Endothelial cell of umbilical vein (primary cell): Measurements from ENCODE around the gene CRP. TPM values are rescaled to one million over a fixed set of nuclear protein-coding genes. Genes with fewer than 3 reads are reported as not detected.

Experiments
- BruUV-seq: library from RNA; stranded (reverse); fragments of 400-500 nt; replicated peaks from 2 replicates; lab custom pipeline; 2021; lab: Mats Ljungman, UMichigan
- CTCF ChIA-PET: fragments of 300-600, 350-600 bp; sonication (Branson Sonifier 250); formaldehyde crosslinking; loops from one replicate; lab custom pipeline; 2021; ENCODE audit warnings: antibody characterized with exemption, inconsistent platforms; lab: Charles Lee
- POLR2A ChIA-PET: fragments of 300-600, 350-600 bp; sonication (Branson Sonifier 250); formaldehyde crosslinking; loops from one replicate; lab custom pipeline; 2021; ENCODE audit warnings: antibody characterized with exemption, inconsistent platforms; lab: Charles Lee
- DNase-seq: peaks from one replicate; pipeline ENCODE4 v3.0.0-alpha.2; 2011; ENCODE audit warnings: low read depth, low spot score
- FAIRE-seq: peaks from 2 replicates; lab custom pipeline; 2011; peaks lifted over from hg19 to GRCh38; lab: Jason Lieb, UNC
- H2AFZ ChIP-seq: 2 replicates; pipeline ENCODE4 v1.6.0; 2012; ENCODE audit warnings: low read depth, low read length, control low read depth, inconsistent platforms
- H3K27ac ChIP-seq: 2 replicates; pipeline ENCODE4 v1.5.1; 2011; ENCODE audit warnings: low read depth, mild to moderate bottlenecking, control low read depth, low read length, moderate library complexity; ENCODE audit not compliant: insufficient read depth
- H3K27me3 ChIP-seq, 2 experiments: 2 replicates each; pipeline versions ENCODE4 v1.6.0 to v1.6.1; 2011; ENCODE audit warnings: low read length in 2 of 2, mixed read lengths in 1 of 2; ENCODE audit not compliant: control insufficient read depth in 2 of 2, insufficient read depth in 2 of 2
- H3K36me3 ChIP-seq, 2 experiments: 2 replicates in 1 of 2; 3 replicates in 1 of 2; pipeline ENCODE4 v1.5.1; 2011; ENCODE audit warnings: low read length in 2 of 2, mild to moderate bottlenecking in 1 of 2, moderate library complexity in 1 of 2; ENCODE audit not compliant: control insufficient read depth in 2 of 2, insufficient read depth in 2 of 2; ENCODE audit errors: extremely low read depth in 1 of 2
- H3K4me1 ChIP-seq: 3 replicates; pipeline ENCODE4 v1.5.1; 2011; ENCODE audit warnings: mild to moderate bottlenecking, low read length; ENCODE audit not compliant: control insufficient read depth, insufficient read depth; ENCODE audit errors: extremely low read depth
- H3K4me2 ChIP-seq: 2 replicates; pipeline ENCODE4 v1.6.1; 2011; ENCODE audit warnings: low read length, control low read depth, mixed read lengths; ENCODE audit not compliant: insufficient read depth
- H3K4me3 ChIP-seq, 3 experiments: fragments of 200-600 bp in 1 of 3; sonication (generic), shearing (Covaris generic) in 1 of 3; replicated peaks in 1 of 3; 2 replicates each; pipeline ENCODE4 v1.5.1; 2011 to 2016; ENCODE audit warnings: control low read depth in 3 of 3, low read length in 3 of 3, mild to moderate bottlenecking in 2 of 3, inconsistent platforms in 1 of 3, low read depth in 1 of 3, moderate library complexity in 1 of 3; ENCODE audit not compliant: insufficient read depth in 1 of 3
- H3K79me2 ChIP-seq: 2 replicates; pipeline ENCODE4 v1.6.0; 2012; ENCODE audit warnings: low read length, inconsistent platforms; ENCODE audit not compliant: control insufficient read depth, insufficient read depth
- H3K9ac ChIP-seq: replicated peaks from 2 replicates; pipeline ENCODE3; 2011; ENCODE audit warnings: low read length, control low read depth; ENCODE audit not compliant: insufficient read depth; ENCODE audit errors: extremely low read depth
- H3K9me1 ChIP-seq: replicated peaks from 3 replicates; pipeline ENCODE4 v1.6.0; 2011; ENCODE audit warnings: mild to moderate bottlenecking, low read length; ENCODE audit not compliant: control insufficient read depth, insufficient read depth; ENCODE audit errors: extremely low read depth
- H3K9me3 ChIP-seq: replicated peaks from 2 replicates; pipeline ENCODE4 v1.5.1; 2012; ENCODE audit warnings: low read length, inconsistent platforms; ENCODE audit not compliant: control insufficient read depth, insufficient read depth
- H4K20me1 ChIP-seq: replicated peaks from 2 replicates; pipeline ENCODE3; 2011; ENCODE audit warnings: mild to moderate bottlenecking, low read length; ENCODE audit not compliant: control insufficient read depth, insufficient read depth; ENCODE audit errors: extremely low read depth
- CTCF ChIP-seq, 2 donors: IDR thresholded peaks; 1 replicate in 1 of 2; 2 replicates in 1 of 2; pipeline ENCODE4 v1.5.1; 2011; ENCODE audit warnings: low read length in 2 of 2, mild to moderate bottlenecking in 2 of 2, moderate library complexity in 2 of 2, control low read depth in 1 of 2, inconsistent platforms in 1 of 2, low read depth in 1 of 2; ENCODE audit not compliant: insufficient read depth in 1 of 2; ENCODE audit errors: extremely low read depth in 1 of 2
- EZH2 ChIP-seq: IDR thresholded peaks from 2 replicates; pipeline ENCODE4 v1.6.1; 2012; ENCODE audit warnings: borderline replicate concordance, low read depth, mild to moderate bottlenecking, moderate library complexity, low read length, inconsistent platforms; ENCODE audit not compliant: severe bottlenecking
- FOS ChIP-seq: IDR thresholded peaks from 2 replicates; pipeline ENCODE4 v1.6.1; 2011; ENCODE audit warnings: mild to moderate bottlenecking, low read length, moderate library complexity, borderline replicate concordance; ENCODE audit not compliant: insufficient read depth
- GATA2 ChIP-seq: IDR thresholded peaks from 2 replicates; pipeline ENCODE4 v1.7.0; 2011; ENCODE audit warnings: low read depth, mild to moderate bottlenecking, moderate library complexity, mixed read lengths, low read length; ENCODE audit not compliant: insufficient read length, insufficient read depth
- JUN ChIP-seq: IDR thresholded peaks from 2 replicates; pipeline ENCODE4 v1.6.1; 2011; ENCODE audit warnings: borderline replicate concordance, low read depth; ENCODE audit not compliant: insufficient read length, insufficient read depth
- MAX ChIP-seq: IDR thresholded peaks from 2 replicates; pipeline ENCODE4 v1.6.1; 2011; ENCODE audit not compliant: insufficient read depth, insufficient read length
- MYC ChIP-seq: IDR thresholded peaks from one replicate; pipeline ENCODE4 v1.6.1; 2011; ENCODE audit warnings: mild to moderate bottlenecking, low read depth, low read length
- POLR2A ChIP-seq: IDR thresholded peaks from 2 replicates; pipeline ENCODE4 v1.6.1; 2012; ENCODE audit warnings: low read depth, mild to moderate bottlenecking, control low read depth, low read length
- POLR2AphosphoS5 ChIP-seq: IDR thresholded peaks from 2 replicates; pipeline ENCODE4 v1.6.1; 2012; ENCODE audit warnings: low read depth, mild to moderate bottlenecking, control low read depth, low read length, moderate library complexity; ENCODE audit not compliant: insufficient read depth
- dilution Hi-C: fragments of 300-500 bp; cut with MboI; formaldehyde crosslinking; loops from one replicate; pipeline ENCODE4 v1.15.0; 2019; ENCODE audit warnings: low sequenced_read_pairs; ENCODE audit not compliant: extremely low pct_ligation_motif_present
- intact Hi-C: fragments of 100-400 bp; cut with micrococcal nuclease; formaldehyde crosslinking; loops from one replicate; pipeline ENCODE4 v1.10.0; 2022
- polyA plus RNA-seq, 4 experiments: library from polyadenylated mRNA; depleted of rRNA in 3 of 4; stranded (reverse) in 3 of 4; unstranded in 1 of 4; fragments of >200 nt; gene quantifications; 2 replicates each; pipeline versions ENCODE4 v1.2.1 to v1.2.3, GENCODE V29; 2011 to 2012; ENCODE audit warnings: missing spikeins in 1 of 4
- total RNA-seq: library from RNA; stranded (reverse); gene quantifications from 2 replicates; pipeline ENCODE4 v1.2.3, GENCODE V29; 2021

The CRP gene
- total and polyA plus RNA-seq, 2 donors (not counting 3 experiments of a cell fraction or from before 2014, with no cell fraction given): not detected

DNA sequence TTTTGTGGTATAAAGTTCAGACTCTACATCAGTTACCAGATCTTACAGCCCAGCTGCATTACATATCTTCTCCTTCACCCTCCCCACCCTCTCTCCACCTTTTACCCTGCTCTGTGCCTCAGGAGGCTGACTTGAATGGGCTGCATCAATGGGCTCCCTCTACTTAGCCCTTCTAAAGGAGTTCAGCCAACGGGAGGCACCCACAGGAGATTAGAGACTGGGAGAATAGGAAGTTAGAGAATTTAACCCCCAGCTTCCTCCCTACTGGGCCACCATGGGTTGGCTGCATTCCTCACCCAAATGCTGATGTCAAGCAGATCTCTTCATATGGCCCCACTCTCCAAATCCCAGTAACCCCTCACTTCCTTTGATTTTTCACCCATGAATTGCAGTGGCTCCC lies 49.3 kb upstream of the CRP start:
- DNase-seq (no peak), FAIRE-seq (no peak)
- H3K9me1 ChIP-seq: no peaks in the 10 kb centered on the region
- dilution Hi-C loops: no loop called here
- ChIA-PET CTCF (interaction anchor here (1.4 kb wide), 1 partner anchor 550 kb away, joined by 4 read pairs; no protein-coding TSS in a partner anchor), POLR2A (no interaction called here)
- no peaks in the 10 kb centered on the region for H4K20me1 ChIP-seq
- TF ChIP-seq GATA2 (no peak), EZH2 (no peak), MYC (no peak), POLR2A (no peak), CTCF (IDR thresholded peaks at IDR 0.05; ENCODE audit: extremely low read depth in 1 of 2, insufficient read depth in 1 of 2, low read depth in 1 of 2, low read length in 2 of 2) (no peak), FOS (no peak), MAX (no peak), POLR2AphosphoS5 (no peak), JUN (no peak)
- no peak overlapping the region for H3K9ac ChIP-seq
- H3K4me1 ChIP-seq: no peaks in the 10 kb centered on the region
- no peaks in the 10 kb centered on the region for H3K9me3 ChIP-seq
- no peaks in the 10 kb centered on the region for H3K27me3 ChIP-seq
- no peaks in the 10 kb centered on the region for H3K36me3 ChIP-seq
- BruUV-seq: no TSS peak
- H3K4me2 ChIP-seq: no peak overlapping the region
- intact Hi-C loops: no loop called here
- H2AFZ ChIP-seq: no peak overlapping the region
- H3K27ac ChIP-seq: no peak overlapping the region
- no peaks in the 10 kb centered on the region for H3K79me2 ChIP-seq
- H3K4me3 ChIP-seq: no peak overlapping the region
